Activated CD4-positive, alpha-beta memory T cell treated with anti-CD3 and anti-CD28 coated beads, Interleukin-2, amount 10 ng/mL, durations not matched to agents 7 days and 5 days (primary cell): ENCODE measurements around the gene GMDS. TPM values are rescaled to one million over a fixed set of nuclear protein-coding genes. Genes with fewer than 3 reads are reported as not detected.

Source experiments
- CTCF ChIA-PET: fragments of 350-600 bp; sonication (Branson Sonifier 250); formaldehyde crosslinking; loops from one replicate; lab custom pipeline; 2021; ENCODE audit warnings: antibody characterized with exemption, inconsistent platforms; lab: Charles Lee
- POLR2A ChIA-PET: fragments of 350-600 bp; sonication (Branson Sonifier 250); formaldehyde crosslinking; loops from one replicate; lab custom pipeline; 2021; ENCODE audit warnings: antibody characterized with exemption; lab: Charles Lee
- DNase-seq: peaks from one replicate; pipeline ENCODE4 v3.0.0-alpha.2; 2020
- H3K27ac Mint-ChIP-seq: one replicate; pipeline ENCODE4 v1.8.0; 2021; ENCODE audit warnings: mild to moderate bottlenecking, mixed read lengths
- H3K27me3 Mint-ChIP-seq: one replicate; pipeline ENCODE4 v1.8.0; 2021; ENCODE audit warnings: mixed read lengths
- H3K36me3 Mint-ChIP-seq: one replicate; pipeline ENCODE4 v1.8.0; 2021; ENCODE audit warnings: low read depth, mixed read lengths
- H3K4me1 Mint-ChIP-seq: one replicate; pipeline ENCODE4 v1.8.0; 2021; ENCODE audit warnings: mixed read lengths
- H3K4me3 Mint-ChIP-seq: one replicate; pipeline ENCODE4 v1.8.0; 2021; ENCODE audit warnings: mild to moderate bottlenecking, mixed read lengths
- H3K9me3 Mint-ChIP-seq: one replicate; pipeline ENCODE4 v1.8.0; 2021; ENCODE audit warnings: mixed read lengths
- total RNA-seq, 2 experiments: library from RNA; stranded (reverse); gene quantifications; one replicate each; pipeline ENCODE4 v1.2.3, GENCODE V29; 2021

Gene GMDS
- total RNA-seq, 2 experiments from 2014 or later: 23.7 to 24.7 TPM

GRCh38 chr6:1901556-1901955 is 343.8 kb downstream of the GMDS start:
- H3K27ac Mint-ChIP-seq: no peak overlapping the region
- DNase-seq: no peak
- no peaks in the 10 kb centered on the region for H3K9me3 Mint-ChIP-seq
- no peaks in the 10 kb centered on the region for H3K4me1 Mint-ChIP-seq
- no peaks in the 10 kb centered on the region for H3K27me3 Mint-ChIP-seq
- ChIA-PET POLR2A (no interaction called here), CTCF (no interaction called here)
- H3K4me3 Mint-ChIP-seq: no peak overlapping the region
- H3K36me3 Mint-ChIP-seq: no peaks in the 10 kb centered on the region

GRCh38 chr6:1896897-1897296 is 348.5 kb downstream of the GMDS start:
- CTCF ChIA-PET: no interaction called here
- no peaks in the 10 kb centered on the region for H3K9me3 Mint-ChIP-seq
- H3K4me3 Mint-ChIP-seq: no peak overlapping the region
- no peaks in the 10 kb centered on the region for H3K4me1 Mint-ChIP-seq
- POLR2A ChIA-PET: no interaction called here
- no peak for DNase-seq
- H3K27ac Mint-ChIP-seq: no peak overlapping the region
- H3K27me3 Mint-ChIP-seq: no peaks in the 10 kb centered on the region
- no peaks in the 10 kb centered on the region for H3K36me3 Mint-ChIP-seq

- DNase-seq: no peak
- ChIA-PET POLR2A (no interaction called here), CTCF (no interaction called here)
- Mint-ChIP-seq H3K27me3 (no peaks in the 10 kb centered on the region), H3K36me3 (peaks cover 3% of the 10 kb centered on the region), H3K9me3 (no peaks in the 10 kb centered on the region), H3K4me1 (peaks cover 3% of the 10 kb centered on the region), H3K27ac (no peak overlapping the region), H3K4me3 (no peak overlapping the region)
Observed at GRCh38 chr6:1895721-1896120, 349.7 kb downstream of the GMDS start.

GRCh38 chr6:1894954-1895353 is 350.5 kb downstream of the GMDS start:
- H3K36me3 Mint-ChIP-seq: peaks cover 3% of the 10 kb centered on the region

GRCh38 chr6:1893470-1894130 is 351.8 kb downstream of the GMDS start:
- Mint-ChIP-seq H3K27ac (no peak overlapping the region), H3K4me1 (peaks cover 3% of the 10 kb centered on the region), H3K36me3 (peaks cover 3% of the 10 kb centered on the region), H3K4me3 (no peak overlapping the region), H3K27me3 (no peaks in the 10 kb centered on the region), H3K9me3 (no peaks in the 10 kb centered on the region)
- ChIA-PET POLR2A (no interaction called here), CTCF (interaction anchor here (0.9 kb wide), 1 partner anchor 741 kb away, joined by 3 read pairs; no protein-coding TSS in a partner anchor)
- DNase-seq: no peak

More at GRCh38 chr6:1894954-1895353, 350.5 kb downstream of the GMDS start:
- CTCF ChIA-PET: no interaction called here
- peaks cover 3% of the 10 kb centered on the region for H3K4me1 Mint-ChIP-seq
- no peaks in the 10 kb centered on the region for H3K27me3 Mint-ChIP-seq
- H3K4me3 Mint-ChIP-seq: no peak overlapping the region
- DNase-seq: no peak
- no peaks in the 10 kb centered on the region for H3K9me3 Mint-ChIP-seq
- H3K27ac Mint-ChIP-seq: no peak overlapping the region
- POLR2A ChIA-PET: no interaction called here

- ChIA-PET POLR2A (no interaction called here), CTCF (no interaction called here)
- no peak overlapping the region for H3K27ac Mint-ChIP-seq
- H3K36me3 Mint-ChIP-seq: peaks cover 3% of the 10 kb centered on the region
- no peak overlapping the region for H3K4me3 Mint-ChIP-seq
- H3K4me1 Mint-ChIP-seq: peaks cover 3% of the 10 kb centered on the region
- DNase-seq: no peak
- no peaks in the 10 kb centered on the region for H3K9me3 Mint-ChIP-seq
- no peaks in the 10 kb centered on the region for H3K27me3 Mint-ChIP-seq
Observed at GRCh38 chr6:1892716-1893115, 352.7 kb downstream of the GMDS start.

GRCh38 chr6:1890987-1891386 is 354.4 kb downstream of the GMDS start:
- DNase-seq: no peak
- ChIA-PET CTCF (no interaction called here), POLR2A (no interaction called here)
- Mint-ChIP-seq H3K27me3 (no peaks in the 10 kb centered on the region), H3K27ac (no peak overlapping the region), H3K36me3 (peaks cover 3% of the 10 kb centered on the region), H3K4me1 (peaks cover 3% of the 10 kb centered on the region), H3K9me3 (no peaks in the 10 kb centered on the region), H3K4me3 (no peak overlapping the region)

GRCh38 chr6:1890071-1890470 is 355.3 kb downstream of the GMDS start:
- DNase-seq: no peak
- H3K36me3 Mint-ChIP-seq: peaks cover 3% of the 10 kb centered on the region
- ChIA-PET POLR2A (no interaction called here), CTCF (no interaction called here)
- H3K4me1 Mint-ChIP-seq: peaks cover 3% of the 10 kb centered on the region
- H3K27ac Mint-ChIP-seq: no peak overlapping the region
- H3K4me3 Mint-ChIP-seq: no peak overlapping the region
- H3K27me3 Mint-ChIP-seq: no peaks in the 10 kb centered on the region
- no peaks in the 10 kb centered on the region for H3K9me3 Mint-ChIP-seq

- Mint-ChIP-seq H3K36me3 (no peaks in the 10 kb centered on the region), H3K27me3 (no peaks in the 10 kb centered on the region), H3K4me1 (no peaks in the 10 kb centered on the region), H3K27ac (no peak overlapping the region), H3K4me3 (no peak overlapping the region), H3K9me3 (no peaks in the 10 kb centered on the region)
- ChIA-PET POLR2A (no interaction called here), CTCF (no interaction called here)
- DNase-seq: no peak
Observed at GRCh38 chr6:1885576-1886011, 359.8 kb downstream of the GMDS start.

GRCh38 chr6:1884313-1884712 is 361.1 kb downstream of the GMDS start:
- H3K36me3 Mint-ChIP-seq: no peaks in the 10 kb centered on the region
- H3K4me1 Mint-ChIP-seq: no peaks in the 10 kb centered on the region
- CTCF ChIA-PET: no interaction called here
- no peak overlapping the region for H3K4me3 Mint-ChIP-seq
- no peaks in the 10 kb centered on the region for H3K27me3 Mint-ChIP-seq
- POLR2A ChIA-PET: no interaction called here
- no peak for DNase-seq
- no peaks in the 10 kb centered on the region for H3K9me3 Mint-ChIP-seq
- no peak overlapping the region for H3K27ac Mint-ChIP-seq

- no peaks in the 10 kb centered on the region for H3K36me3 Mint-ChIP-seq
- CTCF ChIA-PET: no interaction called here
- POLR2A ChIA-PET: no interaction called here
- H3K9me3 Mint-ChIP-seq: no peaks in the 10 kb centered on the region
- no peaks in the 10 kb centered on the region for H3K27me3 Mint-ChIP-seq
- no peak overlapping the region for H3K4me3 Mint-ChIP-seq
- H3K4me1 Mint-ChIP-seq: no peaks in the 10 kb centered on the region
- DNase-seq: no peak
- H3K27ac Mint-ChIP-seq: no peak overlapping the region
Observed at GRCh38 chr6:1878330-1878729, 367.1 kb downstream of the GMDS start.

GRCh38 chr6:1873781-1874180 is 371.6 kb downstream of the GMDS start:
- no peak overlapping the region for H3K4me3 Mint-ChIP-seq
- no peaks in the 10 kb centered on the region for H3K9me3 Mint-ChIP-seq
- no peak for DNase-seq
- no peaks in the 10 kb centered on the region for H3K4me1 Mint-ChIP-seq
- H3K36me3 Mint-ChIP-seq: no peaks in the 10 kb centered on the region
- CTCF ChIA-PET: no interaction called here
- H3K27ac Mint-ChIP-seq: no peak overlapping the region
- POLR2A ChIA-PET: no interaction called here
- no peaks in the 10 kb centered on the region for H3K27me3 Mint-ChIP-seq

GRCh38 chr6:1872649-1873131 is 372.7 kb downstream of the GMDS start:
- Mint-ChIP-seq H3K27me3 (no peaks in the 10 kb centered on the region), H3K27ac (no peak overlapping the region), H3K9me3 (no peaks in the 10 kb centered on the region), H3K4me1 (no peaks in the 10 kb centered on the region), H3K36me3 (no peaks in the 10 kb centered on the region), H3K4me3 (no peak overlapping the region)
- CTCF ChIA-PET: no interaction called here
- DNase-seq: no peak
- POLR2A ChIA-PET: no interaction called here

GRCh38 chr6:1871724-1872315 is 373.6 kb downstream of the GMDS start:
- Mint-ChIP-seq H3K27ac (no peak overlapping the region), H3K4me1 (no peaks in the 10 kb centered on the region), H3K4me3 (no peak overlapping the region), H3K27me3 (no peaks in the 10 kb centered on the region), H3K9me3 (no peaks in the 10 kb centered on the region), H3K36me3 (no peaks in the 10 kb centered on the region)
- POLR2A ChIA-PET: no interaction called here
- DNase-seq: no peak
- CTCF ChIA-PET: no interaction called here
